Prostate gland (tissue), 2 donors: ENCODE results near the gene INAFM1.

Source experiments
- CTCF ChIP-seq, 4 experiments: fragments of 200-600 bp in 2 of 4; fragments of 450-650 bp in 2 of 4; sonication (generic) in 2 of 4; IDR thresholded peaks; 1 replicate in 3 of 4; 2 replicates in 1 of 4; pipeline ENCODE4 v1.5.1; 2016 to 2019; ENCODE audit warnings: antibody characterized with exemption in 4 of 4, mild to moderate bottlenecking in 2 of 4, moderate library complexity in 2 of 4
- POLR2AphosphoS5 ChIP-seq: sonication (generic); formaldehyde crosslinking; IDR thresholded peaks from one replicate; pipeline ENCODE4 v1.6.1; 2017; ENCODE audit warnings: antibody characterized with exemption

DNA sequence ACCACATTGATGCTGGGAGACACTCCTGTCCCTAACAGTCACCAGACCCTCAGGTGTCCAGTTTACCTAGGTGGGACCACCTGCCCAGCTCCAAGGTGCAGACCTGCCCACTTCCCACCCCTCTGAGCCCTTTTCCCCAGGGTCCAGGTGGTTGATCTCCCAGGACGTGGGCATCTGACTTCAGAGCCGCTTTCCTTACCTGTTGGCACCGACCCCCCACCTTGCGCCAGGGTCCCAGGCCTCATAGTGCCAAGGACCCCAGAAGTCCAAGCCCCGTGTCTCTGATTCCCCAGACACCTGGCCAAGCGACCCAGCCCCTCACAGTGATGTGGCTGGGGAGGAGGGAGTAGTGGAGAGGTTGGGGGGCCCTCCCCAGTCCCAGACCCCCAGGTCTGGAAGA is 34.1 kb upstream of the INAFM1 start:
- TF ChIP-seq CTCF (IDR thresholded peaks at IDR 0.05) (no peak), POLR2AphosphoS5 (no peak)
